HCT116 (cell line): ENCODE results near the gene CST4. TPM values are rescaled to one million over a fixed set of nuclear protein-coding genes. Genes with fewer than 3 reads are reported as not detected.

Source experiments
- ATAC-seq: fragments of 200-7000 bp; cut with Tn5 transposase; 2 replicates; pipeline ENCODE4 v1.9.1; 2020; ENCODE audit warnings: mild to moderate bottlenecking, moderate library complexity
- BruUV-seq: library from RNA; stranded (reverse); fragments of 400-500 nt; replicated peaks from 2 replicates; lab custom pipeline; 2021; lab: Mats Ljungman, UMichigan
- CTCF ChIA-PET: fragments of 300-600 bp; sonication (Branson Sonifier 250); formaldehyde crosslinking; loops from one replicate; lab custom pipeline; 2021; ENCODE audit warnings: antibody characterized with exemption; lab: Charles Lee
- POLR2A ChIA-PET: fragments of 300-600, 350-600 bp; sonication (Branson Sonifier 250); formaldehyde crosslinking; loops from one replicate; lab custom pipeline; 2021; ENCODE audit warnings: antibody characterized with exemption; lab: Charles Lee
- RAD21 ChIA-PET, 2 experiments: fragments of 300-600 bp; sonication (Branson Sonifier 250); formaldehyde crosslinking; loops; one replicate each; lab custom pipeline; 2023; ENCODE audit warnings: low total read pairs in 2 of 2; ENCODE audit not compliant: uncharacterized antibody in 2 of 2, unreplicated experiment in 2 of 2, low non-redundant PET in 1 of 2; lab: Charles Lee
- DNase-seq: peaks from one replicate; pipeline ENCODE4 v3.0.0-alpha.2; 2010; ENCODE audit warnings: low read depth, low spot score
- H2AFZ ChIP-seq: fragments of 200-600 bp; shearing (Covaris generic), sonication (generic); 2 replicates; pipeline ENCODE4 v1.6.1; 2017; ENCODE audit warnings: low read depth, mixed run types, mixed read lengths, antibody characterized with exemption, low read length; ENCODE audit not compliant: poor library complexity, severe bottlenecking
- H3K27ac ChIP-seq: 2 replicates; pipeline ENCODE4 v1.5.1; 2012; ENCODE audit warnings: low read depth, low read length
- H3K27me3 ChIP-seq: fragments of 200-600 bp; sonication (generic); 2 replicates; pipeline ENCODE4 v1.6.1; 2016; ENCODE audit warnings: mixed run types, low read length, mixed read lengths; ENCODE audit not compliant: insufficient read depth
- H3K36me3 ChIP-seq, 2 experiments: fragments of 200-500 bp in 1 of 2; fragments of 200-600 bp in 1 of 2; sonication (Bioruptor generic) in 1 of 2; sonication (generic) in 1 of 2; 2 replicates each; pipeline versions ENCODE4 v1.5.1 to v1.6.1; 2014 to 2016; ENCODE audit warnings: low read length in 2 of 2, inconsistent platforms in 1 of 2, mixed read lengths in 1 of 2, mixed run types in 1 of 2; ENCODE audit not compliant: insufficient read depth in 2 of 2, control insufficient read depth in 1 of 2
- H3K4me1 ChIP-seq, 2 experiments: fragments of 200-600 bp in 1 of 2; sonication (generic) in 1 of 2; 2 replicates each; pipeline versions ENCODE4 v1.5.1 to v1.6.1; 2012 to 2017; ENCODE audit warnings: low read length in 2 of 2, inconsistent platforms in 1 of 2, mild to moderate bottlenecking in 1 of 2, mixed read lengths in 1 of 2, mixed run types in 1 of 2, moderate library complexity in 1 of 2; ENCODE audit not compliant: insufficient read depth in 2 of 2, control insufficient read depth in 1 of 2
- H3K4me2 ChIP-seq: fragments of 200-600 bp; sonication (generic); 2 replicates; pipeline ENCODE4 v1.6.1; 2017; ENCODE audit warnings: mixed run types, low read length, mixed read lengths
- H3K4me3 ChIP-seq, 2 experiments: fragments of 200-600 bp in 1 of 2; sonication (generic) in 1 of 2; replicated peaks in 1 of 2; 2 replicates each; pipeline ENCODE4 v1.5.1; 2011 to 2016; ENCODE audit warnings: low read length in 2 of 2, control low read depth in 1 of 2, low read depth in 1 of 2, mild to moderate bottlenecking in 1 of 2, mixed read lengths in 1 of 2, mixed run types in 1 of 2
- H3K79me2 ChIP-seq: fragments of 200-600 bp; sonication (generic); 2 replicates; pipeline ENCODE4 v1.6.1; 2017; ENCODE audit warnings: mild to moderate bottlenecking, mixed run types, low read length, moderate library complexity, mixed read lengths; ENCODE audit not compliant: insufficient read depth
- H3K9ac ChIP-seq: fragments of 200-600 bp; sonication (generic); 2 replicates; pipeline ENCODE4 v1.6.1; 2016; ENCODE audit warnings: low read length, mixed read lengths
- H3K9me2 ChIP-seq: fragments of 200-600 bp; sonication (generic), shearing (Covaris generic); 2 replicates; pipeline ENCODE4 v1.6.1; 2017; ENCODE audit warnings: mixed run types, mild to moderate bottlenecking, moderate library complexity; ENCODE audit not compliant: insufficient read depth
- H3K9me3 ChIP-seq, 2 experiments: fragments of 200-500 bp in 1 of 2; fragments of 200-600 bp in 1 of 2; sonication (Bioruptor generic) in 1 of 2; sonication (generic) in 1 of 2; 2 replicates each; pipeline ENCODE4 v1.6.1; 2014 to 2017; ENCODE audit warnings: low read length in 2 of 2, mixed read lengths in 2 of 2, inconsistent platforms in 1 of 2, low read depth in 1 of 2, mild to moderate bottlenecking in 1 of 2, mixed run types in 1 of 2, moderate library complexity in 1 of 2; ENCODE audit not compliant: control insufficient read depth in 1 of 2, insufficient read depth in 1 of 2
- H4K20me1 ChIP-seq: fragments of 200-600 bp; sonication (generic), shearing (Covaris generic); 2 replicates; pipeline ENCODE4 v1.6.1; 2017; ENCODE audit warnings: mixed run types, mild to moderate bottlenecking, moderate library complexity; ENCODE audit not compliant: insufficient read depth
- ATF3 ChIP-seq: IDR thresholded peaks from 2 replicates; pipeline ENCODE4 v1.6.1; 2012
- CBX3 ChIP-seq: IDR thresholded peaks from 2 replicates; pipeline ENCODE4 v1.6.1; 2012; ENCODE audit warnings: low read depth
- CEBPB ChIP-seq: IDR thresholded peaks from 2 replicates; pipeline ENCODE4 v1.6.1; 2012; ENCODE audit warnings: low read depth
- ELF1 ChIP-seq: IDR thresholded peaks from 2 replicates; pipeline ENCODE4 v1.6.1; 2012; ENCODE audit warnings: low read depth, borderline replicate concordance
- FOSL1 ChIP-seq: IDR thresholded peaks from 2 replicates; pipeline ENCODE4 v1.6.1; 2012; ENCODE audit warnings: low read depth
- JUND ChIP-seq: IDR thresholded peaks from 2 replicates; pipeline ENCODE4 v1.6.1; 2012
- POLR2AphosphoS5 ChIP-seq: IDR thresholded peaks from 2 replicates; pipeline ENCODE4 v1.6.1; 2011; ENCODE audit warnings: mild to moderate bottlenecking, low read depth, low read length, moderate library complexity
- RAD21 ChIP-seq: IDR thresholded peaks from 2 replicates; pipeline ENCODE4 v1.6.1; 2012; ENCODE audit warnings: low read depth, mild to moderate bottlenecking
- YY1 ChIP-seq: IDR thresholded peaks from 2 replicates; pipeline ENCODE4 v1.6.1; 2011; ENCODE audit warnings: low read length, low read depth, moderate library complexity, mild to moderate bottlenecking; ENCODE audit not compliant: insufficient replicate concordance; ENCODE audit errors: extremely low read depth
- ZBTB33 ChIP-seq: IDR thresholded peaks from 2 replicates; pipeline ENCODE4 v1.6.1; 2011; ENCODE audit warnings: mild to moderate bottlenecking, low read length, moderate library complexity; ENCODE audit not compliant: insufficient replicate concordance; ENCODE audit errors: extremely low read depth
- intact Hi-C: fragments of 100-400 bp; cut with micrococcal nuclease; formaldehyde crosslinking; loops from 2 replicates; pipeline ENCODE4 v1.10.0; 2022
- total RNA-seq: library from RNA; stranded (reverse); gene quantifications from one replicate; pipeline ENCODE4 v1.2.1, GENCODE V29; 2021; ENCODE audit not compliant: unreplicated experiment

CST4 gene
- total RNA-seq, 1 experiment from 2014 or later, result not detected

- Histone ChIP-seq H3K9me2 (no peaks in the 10 kb centered on the region), H3K4me3 (no peak overlapping the region), H2AFZ (no peak overlapping the region), H4K20me1 (no peaks in the 10 kb centered on the region), H3K27me3 (no peaks in the 10 kb centered on the region), H3K9ac (no peak overlapping the region), H3K36me3 (no peaks in the 10 kb centered on the region), H3K27ac (no peak overlapping the region), H3K4me2 (no peak overlapping the region)
- POLR2A ChIA-PET, result no interaction called here
- ATAC-seq, result no peak
- CTCF ChIA-PET, result no interaction called here
- DNase-seq, result no peak
- TF ChIP-seq ZBTB33 (no peak), YY1 (no peak), POLR2AphosphoS5 (no peak), RAD21 (no peak), ATF3 (no peak), CBX3 (no peak), FOSL1 (no peak), ELF1 (no peak), CEBPB (no peak), JUND (no peak)
- TF ChIP-seq, all 23 proteins: peak for 0
- Histone ChIP-seq H3K4me1 (peaks cover 0 to 2% of the 10 kb centered on the region in 2 experiments; a peak in 1 of 4 replicates), H3K79me2 (no peaks in the 10 kb centered on the region), H3K9me3 (no peaks in the 10 kb centered on the region)
- BruUV-seq, result no TSS peak
- RAD21 ChIA-PET, result no interaction called here
- intact Hi-C loops, result no loop called here
Measured at GRCh38 chr20:23645575-23645974, 43.3 kb downstream of the CST4 start.
